ENCODE measurements around the gene DRD4. TPM values are rescaled to one million over a fixed set of nuclear protein-coding genes. Genes with fewer than 3 reads are reported as not detected.

Gene DRD4
- total and polyA plus RNA-seq, 3 experiments from 2014 or later: 0.22 to 0.31 TPM; not detected in 1

Other genes starting within 250 kb of the DRD4 start
- gene PKP3, start 243.1 kb upstream of the DRD4 start, total RNA-seq: not detected
- 1.1 TPM for gene PKP3, start 243.1 kb upstream of the DRD4 start, polyA plus RNA-seq
- 10 to 100 TPM; 54.2 to 59.4 TPM for gene SIGIRR, start 222.3 kb upstream of the DRD4 start, total RNA-seq
- 267 TPM for gene SIGIRR, start 222.3 kb upstream of the DRD4 start, polyA plus RNA-seq
- 10 to 100 TPM; 25.3 to 26.4 TPM for gene ANO9, start 195.3 kb upstream of the DRD4 start, total RNA-seq
- gene ANO9, start 195.3 kb upstream of the DRD4 start, polyA plus RNA-seq: 12.2 TPM
- 10 to 100 TPM; 26.2 to 28.4 TPM for gene PTDSS2, start 187.0 kb upstream of the DRD4 start, total RNA-seq
- 11.5 TPM for gene PTDSS2, start 187.0 kb upstream of the DRD4 start, polyA plus RNA-seq
- 100 to 1,000 TPM; 118 to 125 TPM for gene RNH1, start 130.0 kb upstream of the DRD4 start, total RNA-seq
- gene RNH1, start 130.0 kb upstream of the DRD4 start, polyA plus RNA-seq: 183 TPM
- 10 to 100 TPM; 86.9 to 91.5 TPM for gene HRAS, start 101.7 kb upstream of the DRD4 start, total RNA-seq
- 22.5 TPM for gene HRAS, start 101.7 kb upstream of the DRD4 start, polyA plus RNA-seq
- gene LRRC56, start 99.7 kb upstream of the DRD4 start, total RNA-seq: 1 to 10 TPM; 1.8 to 2.1 TPM
- gene LRRC56, start 99.7 kb upstream of the DRD4 start, polyA plus RNA-seq: 0.81 TPM
- gene LMNTD2, start 76.5 kb upstream of the DRD4 start, total RNA-seq: 1 to 10 TPM; 1.2 to 2.4 TPM
- 1.1 TPM for gene LMNTD2, start 76.5 kb upstream of the DRD4 start, polyA plus RNA-seq
- 10 to 100 TPM; 20.4 to 20.7 TPM for gene RASSF7, start 76.3 kb upstream of the DRD4 start, total RNA-seq
- 39.7 TPM for gene RASSF7, start 76.3 kb upstream of the DRD4 start, polyA plus RNA-seq
- 10 to 100 TPM; 47.3 to 49.8 TPM for gene PHRF1, start 60.8 kb upstream of the DRD4 start, total RNA-seq
- 17.7 TPM for gene PHRF1, start 60.8 kb upstream of the DRD4 start, polyA plus RNA-seq
- gene IRF7, start 21.3 kb upstream of the DRD4 start, total RNA-seq: 10 to 100 TPM; 16.4 to 18.0 TPM
- gene IRF7, start 21.3 kb upstream of the DRD4 start, polyA plus RNA-seq: 38.6 TPM
- not detected for gene CDHR5, start 12.3 kb upstream of the DRD4 start, total RNA-seq
- not detected for gene CDHR5, start 12.3 kb upstream of the DRD4 start, polyA plus RNA-seq
- gene SCT, start 10.1 kb upstream of the DRD4 start, total RNA-seq: not detected
- gene SCT, start 10.1 kb upstream of the DRD4 start, polyA plus RNA-seq: not detected
- gene DEAF1, start 58.0 kb downstream of the DRD4 start, total RNA-seq: 10 to 100 TPM; 52.1 to 54.6 TPM
- gene DEAF1, start 58.0 kb downstream of the DRD4 start, polyA plus RNA-seq: 36.3 TPM
- 10 to 100 TPM; 10.3 to 13.4 TPM for gene TMEM80, start 58.5 kb downstream of the DRD4 start, total RNA-seq
- gene TMEM80, start 58.5 kb downstream of the DRD4 start, polyA plus RNA-seq: 27.8 TPM
- 1 to 10 TPM; 7.0 to 7.8 TPM for gene EPS8L2, start 69.0 kb downstream of the DRD4 start, total RNA-seq
- 22.9 TPM for gene EPS8L2, start 69.0 kb downstream of the DRD4 start, polyA plus RNA-seq
- gene TALDO1, start 110.2 kb downstream of the DRD4 start, total RNA-seq: 100 to 1,000 TPM; 245 to 246 TPM
- 184 TPM for gene TALDO1, start 110.2 kb downstream of the DRD4 start, polyA plus RNA-seq
- gene GATD1, start 140.2 kb downstream of the DRD4 start, total RNA-seq: 10 to 100 TPM; 53.0 to 56.3 TPM
- 12.9 TPM for gene GATD1, start 140.2 kb downstream of the DRD4 start, polyA plus RNA-seq
- 1 to 10 TPM; 2.1 to 2.6 TPM for gene CEND1, start 152.8 kb downstream of the DRD4 start, total RNA-seq
- gene CEND1, start 152.8 kb downstream of the DRD4 start, polyA plus RNA-seq: 0.13 TPM
- gene SLC25A22, start 161.0 kb downstream of the DRD4 start, total RNA-seq: 10 to 100 TPM; 73.6 to 77.0 TPM
- 14.1 TPM for gene SLC25A22, start 161.0 kb downstream of the DRD4 start, polyA plus RNA-seq
- gene PIDD1, start 168.0 kb downstream of the DRD4 start, total RNA-seq: 10 to 100 TPM; 30.5 to 34.5 TPM
- gene PIDD1, start 168.0 kb downstream of the DRD4 start, polyA plus RNA-seq: 4.6 TPM
- 1,000 to 10,000 TPM; 2,769 to 2,922 TPM for gene RPLP2, start 172.7 kb downstream of the DRD4 start, total RNA-seq
- gene RPLP2, start 172.7 kb downstream of the DRD4 start, polyA plus RNA-seq: 3,158 TPM
- gene PNPLA2, start 181.6 kb downstream of the DRD4 start, total RNA-seq: 10 to 100 TPM; 49.8 to 53.0 TPM
- 41.5 TPM for gene PNPLA2, start 181.6 kb downstream of the DRD4 start, polyA plus RNA-seq
- 1 to 10 TPM; 2.4 to 3.6 TPM for gene CRACR2B, start 190.7 kb downstream of the DRD4 start, total RNA-seq
- not detected for gene CRACR2B, start 190.7 kb downstream of the DRD4 start, polyA plus RNA-seq
- gene CD151, start 195.7 kb downstream of the DRD4 start, total RNA-seq: 10 to 100 TPM; 61.2 to 65.5 TPM
- 19.6 TPM for gene CD151, start 195.7 kb downstream of the DRD4 start, polyA plus RNA-seq
- gene POLR2L, start 205.3 kb downstream of the DRD4 start, total RNA-seq: 100 to 1,000 TPM; 178 to 182 TPM
- 114 TPM for gene POLR2L, start 205.3 kb downstream of the DRD4 start, polyA plus RNA-seq
- gene TSPAN4, start 205.6 kb downstream of the DRD4 start, total RNA-seq: 1 to 10 TPM; 8.8 to 9.4 TPM
- gene TSPAN4, start 205.6 kb downstream of the DRD4 start, polyA plus RNA-seq: 4.4 TPM